IMR-90 (cell line): Measurements from ENCODE around the gene SLC6A7. TPM values are rescaled to one million over a fixed set of nuclear protein-coding genes. Genes with fewer than 3 reads are reported as not detected.

Source experiments
- ATAC-seq: fragments of 200-7000 bp; cut with Tn5 transposase; 2 replicates; pipeline ENCODE4 v1.9.1; 2020; ENCODE audit warnings: low read depth, mild to moderate bottlenecking, moderate library complexity
- BruUV-seq: library from RNA; stranded (reverse); fragments of 400-500 nt; replicated peaks from 2 replicates; lab custom pipeline; 2021; lab: Mats Ljungman, UMichigan
- CTCF ChIA-PET: fragments of 300-600 bp; formaldehyde crosslinking; extraction: SDS; loops from one replicate; lab custom pipeline; 2021; ENCODE audit warnings: antibody characterized with exemption; lab: Yijun Ruan, JAX
- POLR2A ChIA-PET: fragments of 300-600 bp; sonication (Branson Sonifier 250); formaldehyde crosslinking; loops from one replicate; lab custom pipeline; 2022; ENCODE audit warnings: antibody characterized with exemption; ENCODE audit not compliant: unreplicated experiment; lab: Charles Lee
- DNase-seq: peaks from one replicate; pipeline ENCODE4 v3.0.0; 2013
- H2AFZ ChIP-seq: replicated peaks from 2 replicates; pipeline ENCODE3; 2013; ENCODE audit warnings: low read length, mild to moderate bottlenecking; ENCODE audit not compliant: poor library complexity
- H2AK5ac ChIP-seq: 2 replicates; pipeline ENCODE4 v1.6.1; 2013; ENCODE audit warnings: low read depth, low read length, inconsistent platforms
- H2AK9ac ChIP-seq: replicated peaks from 2 replicates; pipeline ENCODE3; 2013; ENCODE audit warnings: mild to moderate bottlenecking, low read depth, low read length, moderate library complexity; ENCODE audit not compliant: poor library complexity
- H2BK120ac ChIP-seq: 2 replicates; pipeline ENCODE4 v1.6.1; 2013; ENCODE audit warnings: low read depth, low read length, inconsistent platforms
- H2BK15ac ChIP-seq: 3 replicates; pipeline ENCODE4 v1.6.1; 2013; ENCODE audit warnings: low read depth, low read length, inconsistent platforms
- H2BK20ac ChIP-seq: 2 replicates; pipeline ENCODE4 v1.6.1; 2013; ENCODE audit warnings: low read depth, mild to moderate bottlenecking, inconsistent platforms, low read length, moderate library complexity
- H2BK5ac ChIP-seq: 2 replicates; pipeline ENCODE4 v1.6.1; 2013; ENCODE audit warnings: mild to moderate bottlenecking, low read depth, low read length, inconsistent platforms; ENCODE audit not compliant: poor library complexity, severe bottlenecking
- H3K14ac ChIP-seq: replicated peaks from 2 replicates; pipeline ENCODE4 v1.6.1; 2013; ENCODE audit warnings: low read depth, low read length, inconsistent platforms
- H3K18ac ChIP-seq: 2 replicates; pipeline ENCODE4 v1.6.1; 2013; ENCODE audit warnings: low read depth, low read length, control low read depth
- H3K23ac ChIP-seq: 2 replicates; pipeline ENCODE4 v1.6.1; 2013; ENCODE audit warnings: low read depth, low read length, inconsistent platforms
- H3K27ac ChIP-seq: 2 replicates; pipeline ENCODE4 v1.5.1; 2013; ENCODE audit warnings: mild to moderate bottlenecking, control low read depth, low read length; ENCODE audit not compliant: insufficient read depth
- H3K27me3 ChIP-seq: 2 replicates; pipeline ENCODE4 v1.6.1; 2013; ENCODE audit warnings: low read length; ENCODE audit not compliant: control insufficient read depth, insufficient read depth
- H3K36me3 ChIP-seq: 2 replicates; pipeline ENCODE4 v1.6.1; 2013; ENCODE audit warnings: low read length, mixed read lengths; ENCODE audit not compliant: control insufficient read depth, insufficient read depth
- H3K4ac ChIP-seq: 2 replicates; pipeline ENCODE4 v1.6.1; 2013; ENCODE audit warnings: low read depth, low read length, inconsistent platforms
- H3K4me1 ChIP-seq: 2 replicates; pipeline ENCODE4 v1.6.1; 2013; ENCODE audit warnings: low read length, mixed read lengths; ENCODE audit not compliant: control insufficient read depth, insufficient read depth
- H3K4me2 ChIP-seq: 2 replicates; pipeline ENCODE4 v1.6.1; 2013; ENCODE audit warnings: low read depth, mild to moderate bottlenecking, control low read depth, low read length, moderate library complexity
- H3K4me3 ChIP-seq: 2 replicates; pipeline ENCODE4 v1.5.1; 2013; ENCODE audit warnings: low read depth, mild to moderate bottlenecking, control low read depth, low read length, moderate library complexity; ENCODE audit not compliant: insufficient read depth
- H3K56ac ChIP-seq: 2 replicates; pipeline ENCODE4 v1.6.1; 2013; ENCODE audit warnings: low read length, inconsistent platforms; ENCODE audit not compliant: insufficient read depth; ENCODE audit errors: extremely low read depth
- H3K79me1 ChIP-seq, 2 experiments: 2 replicates each; pipeline ENCODE4 v1.6.1; 2013; ENCODE audit warnings: low read length in 2 of 2, inconsistent platforms in 1 of 2, low read depth in 1 of 2
- H3K9ac ChIP-seq: 2 replicates; pipeline ENCODE4 v1.6.1; 2013; ENCODE audit warnings: low read depth, low read length, control low read depth
- H3K9me1 ChIP-seq: 2 replicates; pipeline ENCODE4 v1.6.1; 2013; ENCODE audit warnings: low read length, inconsistent platforms; ENCODE audit not compliant: insufficient read depth
- H3K9me3 ChIP-seq: 2 replicates; pipeline ENCODE4 v1.6.1; 2013; ENCODE audit warnings: low read length; ENCODE audit not compliant: control insufficient read depth, insufficient read depth
- H4K20me1 ChIP-seq: 2 replicates; pipeline ENCODE4 v1.6.1; 2013; ENCODE audit warnings: low read length, inconsistent platforms; ENCODE audit not compliant: insufficient read depth
- H4K5ac ChIP-seq: 2 replicates; pipeline ENCODE4 v1.6.1; 2013; ENCODE audit warnings: mild to moderate bottlenecking, low read depth, low read length, control low read depth
- H4K8ac ChIP-seq, 2 experiments: 2 replicates each; pipeline ENCODE4 v1.6.1; 2013; ENCODE audit warnings: low read depth in 2 of 2, low read length in 2 of 2, control low read depth in 1 of 2, inconsistent platforms in 1 of 2
- H4K91ac ChIP-seq: 2 replicates; pipeline ENCODE4 v1.6.1; 2013; ENCODE audit warnings: low read depth, low read length, inconsistent platforms; ENCODE audit not compliant: insufficient read depth
- BHLHE40 ChIP-seq: fragments of 150-350 bp; IDR thresholded peaks from 2 replicates; pipeline ENCODE4 v1.6.1; 2016; ENCODE audit warnings: mild to moderate bottlenecking, low read depth, low read length
- CEBPB ChIP-seq: IDR thresholded peaks from 2 replicates; pipeline ENCODE4 v1.6.1; 2012; ENCODE audit warnings: low read depth, low read length, improper control_type of control experiment
- CHD1 ChIP-seq: IDR thresholded peaks from 2 replicates; pipeline ENCODE4 v1.6.1; 2012; ENCODE audit warnings: low read depth, low read length, improper control_type of control experiment
- FOS ChIP-seq: fragments of 150-350 bp; IDR thresholded peaks from 2 replicates; pipeline ENCODE4 v1.6.1; 2016; ENCODE audit warnings: low read depth, low read length
- MAFK ChIP-seq: IDR thresholded peaks from 2 replicates; pipeline ENCODE4 v1.6.1; 2012; ENCODE audit warnings: low read depth, low read length, improper control_type of control experiment
- MAZ ChIP-seq: IDR thresholded peaks from 2 replicates; pipeline ENCODE4 v1.6.1; 2012; ENCODE audit warnings: low read depth, mild to moderate bottlenecking, low read length, improper control_type of control experiment, moderate library complexity, borderline replicate concordance
- MXI1 ChIP-seq: IDR thresholded peaks from 2 replicates; pipeline ENCODE4 v1.6.1; 2012; ENCODE audit warnings: low read depth, mild to moderate bottlenecking, low read length, moderate library complexity, borderline replicate concordance
- NFE2L2 ChIP-seq: fragments of 150-350 bp; IDR thresholded peaks from 2 replicates; pipeline ENCODE4 v1.6.1; 2016; ENCODE audit warnings: low read depth, mild to moderate bottlenecking, low read length
- POLR2A ChIP-seq: IDR thresholded peaks from 2 replicates; pipeline ENCODE4 v1.6.1; 2012; ENCODE audit warnings: mild to moderate bottlenecking, low read depth, low read length
- RAD21 ChIP-seq: IDR thresholded peaks from 2 replicates; pipeline ENCODE4 v1.6.1; 2012; ENCODE audit warnings: low read length, improper control_type of control experiment
- RCOR1 ChIP-seq: IDR thresholded peaks from 2 replicates; pipeline ENCODE4 v1.6.1; 2012; ENCODE audit warnings: mild to moderate bottlenecking, low read length, improper control_type of control experiment; ENCODE audit not compliant: insufficient replicate concordance
- RFX5 ChIP-seq: IDR thresholded peaks from 2 replicates; pipeline ENCODE4 v1.8.0; 2012; ENCODE audit warnings: low read depth, mild to moderate bottlenecking, low read length, moderate library complexity
- SMC3 ChIP-seq: fragments of 150-350 bp; IDR thresholded peaks from 2 replicates; pipeline ENCODE4 v1.6.1; 2016; ENCODE audit warnings: low read depth, mild to moderate bottlenecking, antibody characterized with exemption, low read length, moderate library complexity
- WGBS, 2 experiments: methylation state at CpG; one replicate each; pipeline versions ENCODE4 v1.1.5 to v1.1.7; 2013; ENCODE audit warnings: missing lambda C conversion rate in 2 of 2; ENCODE audit not compliant: insufficient read length in 1 of 2; ENCODE audit errors: extremely low coverage in 2 of 2; 5-methylcytosine and 5-hydroxymethylcytosine counted together
- dilution Hi-C: fragments of 300-500 bp; cut with HindIII; formaldehyde crosslinking; loops from one replicate; pipeline ENCODE4 v1.14.3; 2018; ENCODE audit warnings: low sequenced_read_pairs; ENCODE audit not compliant: unreplicated experiment
- in situ Hi-C: fragments of 300-500 bp; cut with MboI; formaldehyde crosslinking; loops from 3 replicates; pipeline ENCODE4 v1.14.3; 2019; ENCODE audit warnings: low sequenced_read_pairs, inconsistent platforms, mixed read lengths
- intact Hi-C: fragments of 100-400 bp; cut with micrococcal nuclease; formaldehyde crosslinking; loops from 2 replicates; pipeline ENCODE4 v1.10.0; 2022
- polyA plus RNA-seq, 3 experiments: library from polyadenylated mRNA; depleted of rRNA; stranded (reverse); fragments of >200 nt; gene quantifications; 2 replicates each; pipeline ENCODE4 v1.2.3, GENCODE V29; 2012; ENCODE audit warnings: low replicate concordance in 1 of 3
- total RNA-seq: library from RNA; depleted of rRNA; stranded (reverse); fragments of >200 nt; gene quantifications from 2 replicates; pipeline ENCODE4 v1.2.3, GENCODE V29; 2012
- TF ChIP-seq, protein P1 (sequence below): conservative IDR thresholded peaks from 2 replicates; pipeline ENCODE4 v1.5.1; 2012; ENCODE audit warnings: mild to moderate bottlenecking, low read depth, low read length, improper control_type of control experiment
- TF ChIP-seq, protein P2 (sequence below): fragments of 150-350 bp; IDR thresholded peaks from 2 replicates; pipeline ENCODE4 v1.6.1; 2016; ENCODE audit warnings: low read depth, mild to moderate bottlenecking, low read length, moderate library complexity, borderline replicate concordance

Gene SLC6A7
- total and polyA plus RNA-seq, 2 of the 4 experiments (the other 2 are of a cell fraction): under 0.01 TPM; not detected in 1

DNA sequence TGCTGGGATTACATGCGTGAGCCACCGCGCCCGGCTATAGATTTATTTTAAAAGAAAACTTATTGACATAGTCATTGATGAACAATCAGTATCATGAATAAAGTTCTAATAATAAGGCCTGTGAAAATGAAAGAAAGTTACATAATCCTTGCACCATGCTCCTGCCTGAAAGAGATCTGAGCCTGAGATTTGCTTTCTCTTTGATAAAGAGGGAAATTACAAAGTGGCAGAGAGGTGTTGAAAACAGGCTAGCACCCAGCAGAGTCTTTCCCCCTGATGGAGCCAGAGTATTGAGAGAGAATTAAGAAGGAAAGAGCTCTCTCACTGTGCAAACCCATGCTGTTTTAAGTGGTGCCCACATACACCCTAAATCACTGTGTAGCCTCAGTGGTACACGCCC, 37.2 kb downstream of the SLC6A7 start:
- Histone ChIP-seq H2AK5ac (no peak overlapping the region), H2BK5ac (no peak overlapping the region), H3K23ac (no peak overlapping the region), H3K79me1 (no peaks in the 10 kb centered on the region), H3K4me3 (no peak overlapping the region), H2BK15ac (no peak overlapping the region), H3K56ac (no peak overlapping the region), H3K14ac (no peak overlapping the region), H3K4ac (no peak overlapping the region), H3K9me1 (peaks cover 7% of the 10 kb centered on the region), H3K27me3 (no peaks in the 10 kb centered on the region; the same call in 1 of the 2 replicates), H3K9me3 (no peaks in the 10 kb centered on the region), H2BK120ac (no peak overlapping the region), H3K27ac (no peak overlapping the region), H2AFZ (no peak overlapping the region), H4K5ac (no peak overlapping the region), H2AK9ac (no peak overlapping the region), H2BK20ac (no peak overlapping the region), H4K8ac (no peak overlapping the region), H4K20me1 (no peaks in the 10 kb centered on the region), H3K4me1 (peaks cover 3% of the 10 kb centered on the region; the same call in 1 of the 2 replicates), H3K9ac (no peak overlapping the region), H3K4me2 (no peak overlapping the region), H3K18ac (no peak overlapping the region), H4K91ac (no peak overlapping the region), H3K36me3 (no peaks in the 10 kb centered on the region)
- CTCF ChIA-PET: interaction anchor here (0.6 to 0.8 kb wide), 3 partner anchors 9 to 138 kb away, joined by 3 read pairs; no protein-coding TSS in a partner anchor
- DNase-seq: no peak
- intact Hi-C loops (loop anchor here (2.0 kb wide), 1 partner anchor 210 kb away; no protein-coding TSS in a partner anchor), in situ Hi-C loops (no loop called here), dilution Hi-C loops (no loop called here)
- POLR2A ChIA-PET: no interaction called here
- no TSS peak for BruUV-seq
- ATAC-seq: peak; percentile 21
- TF ChIP-seq MXI1 (no peak), CEBPB (no peak), NFE2L2 (no peak), SMC3 (no peak), MAZ (no peak), RCOR1 (no peak), RFX5 (no peak), BHLHE40 (no peak), POLR2A (no peak), FOS (no peak), MAFK (no peak), CHD1 (no peak), RAD21 (no peak)
- TF ChIP-seq, protein P1, sequence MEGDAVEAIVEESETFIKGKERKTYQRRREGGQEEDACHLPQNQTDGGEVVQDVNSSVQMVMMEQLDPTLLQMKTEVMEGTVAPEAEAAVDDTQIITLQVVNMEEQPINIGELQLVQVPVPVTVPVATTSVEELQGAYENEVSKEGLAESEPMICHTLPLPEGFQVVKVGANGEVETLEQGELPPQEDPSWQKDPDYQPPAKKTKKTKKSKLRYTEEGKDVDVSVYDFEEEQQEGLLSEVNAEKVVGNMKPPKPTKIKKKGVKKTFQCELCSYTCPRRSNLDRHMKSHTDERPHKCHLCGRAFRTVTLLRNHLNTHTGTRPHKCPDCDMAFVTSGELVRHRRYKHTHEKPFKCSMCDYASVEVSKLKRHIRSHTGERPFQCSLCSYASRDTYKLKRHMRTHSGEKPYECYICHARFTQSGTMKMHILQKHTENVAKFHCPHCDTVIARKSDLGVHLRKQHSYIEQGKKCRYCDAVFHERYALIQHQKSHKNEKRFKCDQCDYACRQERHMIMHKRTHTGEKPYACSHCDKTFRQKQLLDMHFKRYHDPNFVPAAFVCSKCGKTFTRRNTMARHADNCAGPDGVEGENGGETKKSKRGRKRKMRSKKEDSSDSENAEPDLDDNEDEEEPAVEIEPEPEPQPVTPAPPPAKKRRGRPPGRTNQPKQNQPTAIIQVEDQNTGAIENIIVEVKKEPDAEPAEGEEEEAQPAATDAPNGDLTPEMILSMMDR: no peak
- TF ChIP-seq, protein P2, sequence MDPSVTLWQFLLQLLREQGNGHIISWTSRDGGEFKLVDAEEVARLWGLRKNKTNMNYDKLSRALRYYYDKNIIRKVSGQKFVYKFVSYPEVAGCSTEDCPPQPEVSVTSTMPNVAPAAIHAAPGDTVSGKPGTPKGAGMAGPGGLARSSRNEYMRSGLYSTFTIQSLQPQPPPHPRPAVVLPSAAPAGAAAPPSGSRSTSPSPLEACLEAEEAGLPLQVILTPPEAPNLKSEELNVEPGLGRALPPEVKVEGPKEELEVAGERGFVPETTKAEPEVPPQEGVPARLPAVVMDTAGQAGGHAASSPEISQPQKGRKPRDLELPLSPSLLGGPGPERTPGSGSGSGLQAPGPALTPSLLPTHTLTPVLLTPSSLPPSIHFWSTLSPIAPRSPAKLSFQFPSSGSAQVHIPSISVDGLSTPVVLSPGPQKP: no peak
- WGBS, 2 experiments: no CpG with 5 or more reads among the region's 5 CpGs
